Tibial nerve (tissue), 3 donors: ENCODE measurements around the gene CCDC174.

Experiments used
- POLR2A ChIP-seq, 2 donors: fragments of 450-650 bp; IDR thresholded peaks; one replicate each; pipeline ENCODE4 v1.6.1; 2017; ENCODE audit warnings: antibody characterized with exemption in 2 of 2, mild to moderate bottlenecking in 2 of 2, moderate library complexity in 2 of 2
- TF ChIP-seq, protein P1 (sequence below), 5 experiments: fragments of 200-600 bp in 3 of 5; fragments of 450-650 bp in 2 of 5; sonication (generic) in 3 of 5; IDR thresholded peaks; one replicate each; pipeline ENCODE4 v1.5.1; 2016 to 2019; ENCODE audit warnings: antibody characterized with exemption in 5 of 5, mild to moderate bottlenecking in 3 of 5, moderate library complexity in 2 of 5

DNA sequence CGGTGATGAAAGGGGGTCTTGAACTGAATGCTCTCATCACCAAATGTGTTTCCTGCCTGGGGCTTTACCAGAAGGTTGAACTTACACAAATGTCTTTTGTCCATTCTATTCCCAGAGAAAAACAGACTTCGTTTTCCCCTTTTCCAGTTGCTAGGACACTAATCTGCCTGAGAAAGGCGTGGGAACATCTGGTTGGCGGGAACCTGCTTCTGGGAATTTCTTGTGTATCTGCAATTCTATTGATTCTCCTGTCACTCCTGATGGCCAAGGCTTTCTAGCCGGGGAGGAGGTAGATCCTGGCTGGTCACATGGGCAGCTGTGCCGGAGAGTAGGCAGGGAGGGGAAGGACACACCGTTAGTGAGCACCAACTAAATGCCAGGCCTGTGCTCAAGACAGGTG is 31.1 kb upstream of the CCDC174 start:
- TF ChIP-seq, protein P1, sequence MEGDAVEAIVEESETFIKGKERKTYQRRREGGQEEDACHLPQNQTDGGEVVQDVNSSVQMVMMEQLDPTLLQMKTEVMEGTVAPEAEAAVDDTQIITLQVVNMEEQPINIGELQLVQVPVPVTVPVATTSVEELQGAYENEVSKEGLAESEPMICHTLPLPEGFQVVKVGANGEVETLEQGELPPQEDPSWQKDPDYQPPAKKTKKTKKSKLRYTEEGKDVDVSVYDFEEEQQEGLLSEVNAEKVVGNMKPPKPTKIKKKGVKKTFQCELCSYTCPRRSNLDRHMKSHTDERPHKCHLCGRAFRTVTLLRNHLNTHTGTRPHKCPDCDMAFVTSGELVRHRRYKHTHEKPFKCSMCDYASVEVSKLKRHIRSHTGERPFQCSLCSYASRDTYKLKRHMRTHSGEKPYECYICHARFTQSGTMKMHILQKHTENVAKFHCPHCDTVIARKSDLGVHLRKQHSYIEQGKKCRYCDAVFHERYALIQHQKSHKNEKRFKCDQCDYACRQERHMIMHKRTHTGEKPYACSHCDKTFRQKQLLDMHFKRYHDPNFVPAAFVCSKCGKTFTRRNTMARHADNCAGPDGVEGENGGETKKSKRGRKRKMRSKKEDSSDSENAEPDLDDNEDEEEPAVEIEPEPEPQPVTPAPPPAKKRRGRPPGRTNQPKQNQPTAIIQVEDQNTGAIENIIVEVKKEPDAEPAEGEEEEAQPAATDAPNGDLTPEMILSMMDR (IDR thresholded peaks at IDR 0.05) = no peak
- no peak for TF ChIP-seq POLR2A (IDR thresholded peaks at IDR 0.05)
